K562 (cell line): ENCODE data around the gene AMOTL1. TPM values are rescaled to one million over a fixed set of nuclear protein-coding genes. Genes with fewer than 3 reads are reported as not detected.

ENCODE experiments used
- ATAC-seq: fragments of 200-7000 bp; cut with Tn5 transposase; 3 replicates; pipeline ENCODE4 v1.9.1; 2020; ENCODE audit warnings: moderate library complexity
- BruUV-seq: library from RNA; stranded (reverse); fragments of 400-500 nt; replicated peaks from 2 replicates; lab custom pipeline; 2021; lab: Mats Ljungman, UMichigan
- CTCF ChIA-PET: fragments of 300-600 bp; formaldehyde crosslinking; extraction: SDS; loops from one replicate; lab custom pipeline; 2021; ENCODE audit warnings: low intra/inter-chr PET ratio; lab: Yijun Ruan, JAX
- POLR2A ChIA-PET: fragments of 300-600, 350-650 bp; sonication (Branson Sonifier 250); formaldehyde crosslinking; extraction: SDS; loops from one replicate; lab custom pipeline; 2021; ENCODE audit warnings: antibody characterized with exemption, inconsistent platforms; lab: Yijun Ruan, JAX
- DNase-seq, 4 experiments: peaks; one replicate each; pipeline versions ENCODE4 v3.0.0 to v3.0.0-alpha.2; 2011 to 2018; ENCODE audit warnings: low spot score in 3 of 4, mixed read lengths in 3 of 4; ENCODE audit errors: extremely low read depth in 1 of 4
- FAIRE-seq: peaks from 2 replicates; lab custom pipeline; 2011; peaks lifted over from hg19 to GRCh38; lab: Jason Lieb, UNC
- H2AFZ ChIP-seq: 2 replicates; pipeline ENCODE4 v1.6.0; 2011; ENCODE audit warnings: low read depth, low read length, control low read depth, inconsistent platforms
- H3K27ac ChIP-seq: fragments of 200-600 bp; 3 replicates; pipeline ENCODE4 v1.8.0; 2011; ENCODE audit warnings: low read depth, mild to moderate bottlenecking, control low read depth, inconsistent platforms, low read length, moderate library complexity, mixed read lengths; ENCODE audit errors: extremely low read depth
- H3K27me3 ChIP-seq, 2 experiments: fragments of 300-600 bp in 1 of 2; 2 replicates in 1 of 2; 3 replicates in 1 of 2; pipeline versions ENCODE4 v1.6.0 to v1.8.0; 2011; ENCODE audit warnings: inconsistent platforms in 2 of 2, low read length in 2 of 2, mild to moderate bottlenecking in 1 of 2, mixed read lengths in 1 of 2, moderate library complexity in 1 of 2; ENCODE audit not compliant: control insufficient read depth in 2 of 2, insufficient read depth in 2 of 2
- H3K36me3 ChIP-seq: fragments of 300-600 bp; 3 replicates; pipeline ENCODE4 v1.8.0; 2011; ENCODE audit warnings: mild to moderate bottlenecking, low read length, inconsistent platforms; ENCODE audit not compliant: control insufficient read depth, insufficient read depth
- H3K4me1 ChIP-seq, 2 experiments: fragments of 200-600 bp in 1 of 2; replicated peaks in 1 of 2; 2 replicates in 1 of 2; 3 replicates in 1 of 2; pipeline versions ENCODE4 v1.5.1 to v1.8.0; 2011; ENCODE audit warnings: inconsistent platforms in 2 of 2, low read length in 2 of 2, mild to moderate bottlenecking in 1 of 2, mixed read lengths in 1 of 2, moderate library complexity in 1 of 2; ENCODE audit not compliant: control insufficient read depth in 2 of 2, insufficient read depth in 2 of 2
- H3K4me2 ChIP-seq: 2 replicates; pipeline ENCODE4 v1.6.1; 2011; ENCODE audit warnings: low read length, control low read depth, inconsistent platforms, mixed read lengths; ENCODE audit not compliant: insufficient read depth
- H3K4me3 ChIP-seq: fragments of 200-600 bp; sonication (generic), shearing (Covaris generic); 2 replicates; pipeline ENCODE4 v1.5.1; 2016; ENCODE audit warnings: control low read depth, inconsistent platforms
- H3K79me2 ChIP-seq: fragments of 200-600 bp; 3 replicates; pipeline ENCODE4 v1.8.0; 2011; ENCODE audit warnings: low read length, inconsistent platforms; ENCODE audit not compliant: control insufficient read depth, insufficient read depth
- H3K9ac ChIP-seq, 2 experiments: 2 replicates each; pipeline versions ENCODE4 v1.6.0 to v1.6.1; 2011; ENCODE audit warnings: low read depth in 2 of 2, low read length in 2 of 2, control low read depth in 1 of 2, inconsistent platforms in 1 of 2, mild to moderate bottlenecking in 1 of 2, mixed read lengths in 1 of 2; ENCODE audit not compliant: insufficient read depth in 1 of 2
- H3K9me1 ChIP-seq: one replicate; pipeline ENCODE4 v1.6.0; 2011; ENCODE audit warnings: inconsistent platforms, mild to moderate bottlenecking, low read length, moderate library complexity; ENCODE audit not compliant: control insufficient read depth, insufficient read depth
- H3K9me3 ChIP-seq: replicated peaks from 2 replicates; pipeline ENCODE4 v1.5.1; 2011; ENCODE audit warnings: low read depth, low read length, inconsistent platforms; ENCODE audit not compliant: control insufficient read depth, insufficient read depth
- H4K20me1 ChIP-seq: replicated peaks from 2 replicates; pipeline ENCODE4 v1.6.1; 2011; ENCODE audit warnings: low read length, inconsistent platforms, mixed read lengths; ENCODE audit not compliant: control insufficient read depth, insufficient read depth
- BRF1 ChIP-seq: IDR thresholded peaks from 3 replicates; pipeline ENCODE4 v1.6.1; 2011; ENCODE audit warnings: borderline replicate concordance, mild to moderate bottlenecking; ENCODE audit not compliant: insufficient read length; ENCODE audit errors: extremely low read depth
- E2F1 ChIP-seq: sonication (generic); formaldehyde crosslinking; IDR thresholded peaks from 2 replicates; pipeline ENCODE4 v1.8.1; 2023; ENCODE audit warnings: mild to moderate bottlenecking, missing genetic modification reagents, moderate library complexity
- ETS2 ChIP-seq: IDR thresholded peaks from 2 replicates; pipeline ENCODE4 v1.6.1; 2016; ENCODE audit warnings: borderline replicate concordance, missing genetic modification characterization, mild to moderate bottlenecking, moderate library complexity, missing compliant biosample characterization; ENCODE audit not compliant: poor library complexity, severe bottlenecking
- FOXJ2 ChIP-seq: fragments of 200-800 bp; sonication (Bioruptor generic); IDR thresholded peaks from 2 replicates; pipeline ENCODE4 v1.6.1; 2016; ENCODE audit warnings: missing genetic modification characterization, missing compliant biosample characterization
- HMG20B ChIP-seq: fragments of 250-450 bp; sonication (Bioruptor Pico); IDR thresholded peaks from 2 replicates; pipeline ENCODE4 v1.5.0; 2021; ENCODE audit warnings: mild to moderate bottlenecking
- IFI16 ChIP-seq: fragments of 250-450 bp; sonication (Bioruptor Pico); IDR thresholded peaks from 2 replicates; pipeline ENCODE4 v2.1.2; 2022; ENCODE audit warnings: mild to moderate bottlenecking, inconsistent platforms
- MCM3 ChIP-seq: fragments of 450-650 bp; IDR thresholded peaks from 2 replicates; pipeline ENCODE4 v1.6.1; 2016
- MEIS2 ChIP-seq: fragments of 450-650 bp; IDR thresholded peaks from 2 replicates; pipeline ENCODE4 v1.6.1; 2014; ENCODE audit warnings: mild to moderate bottlenecking; ENCODE audit not compliant: partially characterized antibody
- THAP12 ChIP-seq: fragments of 250-450 bp; sonication (Bioruptor Pico); IDR thresholded peaks from 2 replicates; pipeline ENCODE4 v1.9.0; 2021; ENCODE audit warnings: mild to moderate bottlenecking, inconsistent platforms
- ZBTB7A ChIP-seq: IDR thresholded peaks from 2 replicates; pipeline ENCODE4 v1.6.1; 2011; ENCODE audit warnings: low read depth, mild to moderate bottlenecking, low read length, moderate library complexity, borderline replicate concordance; ENCODE audit not compliant: control insufficient read depth
- ZNF121 ChIP-seq: sonication (generic); formaldehyde crosslinking; conservative IDR thresholded peaks from 2 replicates; pipeline ENCODE4 v1.8.0; 2022; ENCODE audit warnings: missing genetic modification reagents
- WGBS: fragments of 100-300 bp; shearing (Covaris generic); methylation state at CpG from one replicate; pipeline ENCODE4 v1.1.6; 2016; ENCODE audit warnings: low coverage, mixed read lengths; ENCODE audit not compliant: insufficient coverage; ENCODE audit errors: missing lambda C conversion rate; 5-methylcytosine and 5-hydroxymethylcytosine counted together
- in situ Hi-C: fragments of 300-500 bp; cut with MboI; formaldehyde crosslinking; loops from 4 replicates; pipeline ENCODE4 v1.15.0; 2018; ENCODE audit warnings: inconsistent platforms, mixed read lengths
- intact Hi-C: fragments of 100-400 bp; cut with micrococcal nuclease; formaldehyde crosslinking; loops from 2 replicates; pipeline ENCODE4 v1.14.2; 2022
- polyA plus RNA-seq, 8 experiments: library from polyadenylated mRNA; depleted of rRNA in 4 of 8; stranded (reverse) in 5 of 8; unstranded in 3 of 8; fragments of >200 nt; fragmentation: Nextera tagmentation in 2 of 8; fragmentation: Illumina TruSeq in 1 of 8; extraction: Ambion mirVana in 2 of 8; extraction: Trizol in 1 of 8; gene quantifications; 2 replicates each; pipeline versions ENCODE4 v1.2.1 to v1.2.3, GENCODE V29; 2011 to 2014; ENCODE audit warnings: inconsistent platforms in 1 of 8, missing spikeins in 1 of 8
- total RNA-seq, 7 experiments: library from RNA; depleted of rRNA in 6 of 7; stranded (reverse); fragments of >200 nt in 6 of 7; fragmentation: Illumina TruSeq in 2 of 7; extraction: Trizol in 2 of 7; gene quantifications; 2 replicates each; pipeline versions ENCODE4 v1.2.1 to v1.2.3, GENCODE V29; 2011 to 2021; ENCODE audit warnings: low replicate concordance in 1 of 7

Gene AMOTL1
- total and polyA plus RNA-seq, 9 of the 15 experiments (the other 6 are each of a cell fraction or from before 2014, with no cell fraction given), result 4.0 to 35.4 (median 14.0) TPM

DNA sequence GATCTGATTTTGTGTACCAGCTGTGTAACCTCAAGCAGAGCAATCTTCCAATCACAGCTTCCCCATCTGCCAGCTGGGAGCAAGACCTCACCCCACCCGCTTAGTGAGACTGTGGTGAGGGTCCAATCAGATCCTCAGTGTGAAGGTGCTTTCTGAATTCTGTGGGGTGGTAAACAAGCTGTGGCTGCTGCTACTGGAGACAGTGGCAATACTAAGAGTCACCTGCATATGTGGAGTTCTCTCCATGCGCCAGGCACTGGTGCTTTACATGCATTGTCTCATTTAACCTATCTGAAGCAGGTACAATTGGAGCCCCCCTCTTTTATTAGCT lies 154.8 kb downstream of the AMOTL1 start:
- Histone ChIP-seq H3K4me1 (no peaks in the 10 kb centered on the region; a peak in 1 of 5 replicates), H4K20me1 (no peaks in the 10 kb centered on the region), H3K9me3 (0 out of 2 replicates have a peak, but pooled peaks cover 3% of the 10 kb centered on the region), H2AFZ (no peak overlapping the region), H3K9ac (no peak overlapping the region), H3K36me3 (no peaks in the 10 kb centered on the region), H3K9me1 (no peaks in the 10 kb centered on the region), H3K4me3 (no peak overlapping the region), H3K79me2 (no peaks in the 10 kb centered on the region), H3K27ac (no peak overlapping the region), H3K4me2 (no peak overlapping the region), H3K27me3 (peaks cover 3 to 8% of the 10 kb centered on the region in 2 experiments; a peak in 1 of 5 replicates)
- no TSS peak for BruUV-seq
- ChIA-PET CTCF (no interaction called here), POLR2A (interaction anchor here (0.6 to 1.1 kb wide), 2 partner anchors 25 to 409 kb away, joined by 3 to 4 read pairs; no protein-coding TSS in a partner anchor)
- DNase-seq (peak in 1 of 4 experiments; percentile 0), ATAC-seq (no peak), FAIRE-seq (no peak)
- in situ Hi-C loops (no loop called here), intact Hi-C loops (no loop called here)
- WGBS, result 8% methylated on average over 2 of the region's 2 CpGs
- no peak for TF ChIP-seq HMG20B (CRISPR knock-in tag)

DNA sequence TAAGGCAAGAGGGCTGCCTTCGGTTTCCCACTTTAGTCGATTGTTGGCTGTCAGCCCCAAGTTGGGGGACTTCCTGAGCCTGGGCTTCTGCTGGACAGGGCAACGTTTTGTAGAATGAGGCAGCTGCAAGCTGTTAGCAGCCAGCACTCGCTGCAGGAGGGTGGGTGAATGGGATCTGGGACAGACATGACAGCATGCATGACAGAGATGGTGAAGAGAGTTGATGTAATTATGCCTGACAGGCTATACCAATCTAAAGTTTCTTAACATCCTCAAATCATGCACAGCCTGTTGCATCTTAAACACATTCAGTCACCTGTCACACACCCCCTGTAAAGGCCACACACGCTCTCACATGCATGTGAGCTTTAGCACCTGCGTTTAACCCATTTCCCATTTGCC lies 156.0 kb downstream of the AMOTL1 start:
- no peak for DNase-seq
- ATAC-seq, result no peak
- Histone ChIP-seq H3K27ac (no peak overlapping the region), H3K4me2 (no peak overlapping the region), H3K4me1 (no peaks in the 10 kb centered on the region; a peak in 1 of 5 replicates), H3K9ac (no peak overlapping the region), H3K9me3 (0 out of 2 replicates have a peak, but pooled peaks cover 3% of the 10 kb centered on the region), H2AFZ (no peak overlapping the region), H4K20me1 (no peaks in the 10 kb centered on the region), H3K4me3 (no peak overlapping the region), H3K79me2 (no peaks in the 10 kb centered on the region), H3K27me3 (peaks cover 3 to 8% of the 10 kb centered on the region in 2 experiments; a peak in 1 of 5 replicates), H3K36me3 (no peaks in the 10 kb centered on the region), H3K9me1 (no peaks in the 10 kb centered on the region)
- ChIA-PET CTCF (no interaction called here), POLR2A (no interaction called here)
- BruUV-seq, result no TSS peak
- intact Hi-C loops, result no loop called here
- no peak for FAIRE-seq
- 10% methylated on average over 6 of the region's 6 CpGs for WGBS
- in situ Hi-C loops, result no loop called here
- TF ChIP-seq FOXJ2 (no peak), THAP12 (no peak), E2F1 (no peak), BRF1 (no peak), ETS2 (tag) (no peak), MCM3 (no peak), ZNF121 (CRISPR knock-in tag) (no peak), ZBTB7A (no peak), MEIS2 (no peak), IFI16 (no peak)
